ENCODE data around the gene ANKAR. TPM values are rescaled to one million over a fixed set of nuclear protein-coding genes. Genes with fewer than 3 reads are reported as not detected.
"Not testable (repeated sequence)": the region's sequence is repeated elsewhere in the genome, so short reads cannot be mapped to it uniquely, and the experiment has no call there.

The ANKAR gene
- total RNA-seq, 1 experiment from 2014 or later, result 1.3 TPM

GRCh38 chr2:189687796-189688195 is 13.3 kb downstream of the ANKAR start:
- H3K27me3 Mint-ChIP-seq (ENCODE audit: low read depth); POLR2A ChIA-PET; H3K9me3 Mint-ChIP-seq; H3K4me3 Mint-ChIP-seq; H3K36me3 Mint-ChIP-seq; H3K4me1 Mint-ChIP-seq; ATAC-seq; DNase-seq (ENCODE audit: low spot score); CTCF ChIA-PET; H3K27ac Mint-ChIP-seq: not testable (repeated sequence)

GRCh38 chr2:189696223-189696622 is 21.8 kb downstream of the ANKAR start:
- no peak for ATAC-seq

GRCh38 chr2:189698020-189698887 is 23.8 kb downstream of the ANKAR start:
- H3K9me3 Mint-ChIP-seq, result peaks cover 3% of the 10 kb centered on the region; the same call in 1 of the 2 replicates
- TF ChIP-seq IRF1 (CRISPR knock-in tag; IDR thresholded peaks at IDR 0.05) (no peak), CTCF (IDR thresholded peaks at IDR 0.05) (peak; percentile 12; the same call in 1 of the 2 replicates)
- H3K27ac Mint-ChIP-seq, result peak overlapping the region; percentile 97
- H3K4me1 Mint-ChIP-seq, result peaks cover 5% of the 10 kb centered on the region
- H3K36me3 Mint-ChIP-seq, result no peaks in the 10 kb centered on the region
- POLR2A ChIA-PET, result interaction anchor here (1.1 to 1.2 kb wide), 2 partner anchors 12 to 37 kb away, joined by 3 read pairs; partner anchors contain the start of gene ASNSD1
- CTCF ChIA-PET, result interaction anchor here (0.7 to 1.1 kb wide), 6 partner anchors 12 to 65 kb away, joined by 3 to 6 read pairs (median 5); partner anchors contain the start of genes ANKAR and OSGEPL1
- H3K27me3 Mint-ChIP-seq (ENCODE audit: low read depth), result no peaks in the 10 kb centered on the region
- ATAC-seq, result peak; percentile 99
- peak overlapping the region; percentile 70 for H3K4me3 Mint-ChIP-seq
- DNase-seq (ENCODE audit: low spot score), result peak; percentile 40

More at GRCh38 chr2:189696223-189696622, 21.8 kb downstream of the ANKAR start:
- peaks cover 5% of the 10 kb centered on the region for H3K4me1 Mint-ChIP-seq
- H3K4me3 Mint-ChIP-seq, result no peak overlapping the region
- no peak overlapping the region for H3K27ac Mint-ChIP-seq
- peaks cover 3% of the 10 kb centered on the region; the same call in 1 of the 2 replicates for H3K9me3 Mint-ChIP-seq
- DNase-seq (ENCODE audit: low spot score), result no peak
- H3K27me3 Mint-ChIP-seq (ENCODE audit: low read depth), result no peaks in the 10 kb centered on the region
- ChIA-PET CTCF (interaction anchor here (1.8 to 1.9 kb wide), 2 partner anchors 22 to 35 kb away, joined by 5 to 7 read pairs; partner anchors contain the start of genes ANKAR and ASNSD1), POLR2A (interaction anchor here (0.7 kb wide), 1 partner anchor 67 kb away, joined by 3 read pairs; the partner anchor contains the start of gene OSGEPL1)
- no peaks in the 10 kb centered on the region for H3K36me3 Mint-ChIP-seq
- TF ChIP-seq JUN (CRISPR knock-in tag; IDR thresholded peaks at IDR 0.05), result no peak
- no peak for TF ChIP-seq USF2 (CRISPR knock-in tag; IDR thresholded peaks at IDR 0.05)
- no peak for TF ChIP-seq HMGXB4 (CRISPR knock-in tag; IDR thresholded peaks at IDR 0.05)

GRCh38 chr2:189700681-189701080 is 26.2 kb downstream of the ANKAR start:
- ATAC-seq, result no peak
- H3K27ac Mint-ChIP-seq, result no peak overlapping the region
- TF ChIP-seq ZSCAN18 (CRISPR knock-in tag; IDR thresholded peaks at IDR 0.05) (no peak), ZNF671 (CRISPR knock-in tag; IDR thresholded peaks at IDR 0.05) (no peak), RORB (CRISPR knock-in tag; IDR thresholded peaks at IDR 0.05) (no peak), GABPB1 (CRISPR knock-in tag; IDR thresholded peaks at IDR 0.05) (no peak), NR2C2 (CRISPR knock-in tag; IDR thresholded peaks at IDR 0.05) (no peak), CTCF (IDR thresholded peaks at IDR 0.05) (no peak), PRRX2 (CRISPR knock-in tag; IDR thresholded peaks at IDR 0.05) (no peak), ZNF423 (CRISPR knock-in tag; IDR thresholded peaks at IDR 0.05) (no peak), FOXP1 (CRISPR knock-in tag; IDR thresholded peaks at IDR 0.05; ENCODE audit: borderline replicate concordance) (no peak), FOXP4 (CRISPR knock-in tag; IDR thresholded peaks at IDR 0.05) (no peak), ZNF396 (CRISPR knock-in tag; IDR thresholded peaks at IDR 0.05; ENCODE audit: borderline replicate concordance) (no peak), JUN (CRISPR knock-in tag; IDR thresholded peaks at IDR 0.05) (no peak)

More at GRCh38 chr2:189700681-189701080, 26.2 kb downstream of the ANKAR start:
- Mint-ChIP-seq H3K36me3 (no peaks in the 10 kb centered on the region), H3K4me1 (peaks cover 5% of the 10 kb centered on the region), H3K4me3 (no peak overlapping the region), H3K27me3 (ENCODE audit: low read depth) (no peaks in the 10 kb centered on the region), H3K9me3 (peaks cover 3% of the 10 kb centered on the region; the same call in 1 of the 2 replicates)
- no peak for DNase-seq (ENCODE audit: low spot score)
- ChIA-PET CTCF (no interaction called here), POLR2A (no interaction called here)

All from WTC11 (cell line).